Kidney (tissue), 14 donors: Measurements from ENCODE around the gene RAB40B. TPM values are rescaled to one million over a fixed set of nuclear protein-coding genes. Genes with fewer than 3 reads are reported as not detected.

Experiments used
- DNase-seq, 5 donors: peaks; one replicate each; pipeline ENCODE4 v3.0.0-alpha.2; 2013 to 2020
- FAIRE-seq: peaks from 2 replicates; lab custom pipeline; 2012; peaks lifted over from hg19 to GRCh38; lab: Jason Lieb, UNC
- H3K27ac ChIP-seq, 2 donors: one replicate each; pipeline ENCODE4 v1.7.0; 2013; ENCODE audit warnings: low read depth in 2 of 2, low read length in 2 of 2, inconsistent platforms in 1 of 2
- H3K27me3 ChIP-seq: one replicate; pipeline ENCODE4 v1.7.1; 2013; ENCODE audit warnings: low read length, inconsistent platforms; ENCODE audit not compliant: control insufficient read depth, insufficient read depth
- H3K36me3 ChIP-seq, 3 donors: one replicate each; pipeline versions ENCODE4 v1.7.0 to v1.7.1; 2013; ENCODE audit warnings: low read length in 3 of 3, control low read depth in 1 of 3, inconsistent platforms in 1 of 3; ENCODE audit not compliant: insufficient read depth in 3 of 3, control insufficient read depth in 2 of 3
- H3K4me1 ChIP-seq, 3 donors: one replicate each; pipeline versions ENCODE4 v1.7.0 to v1.7.1; 2013; ENCODE audit warnings: low read length in 3 of 3, inconsistent platforms in 1 of 3, low read depth in 1 of 3; ENCODE audit not compliant: control insufficient read depth in 2 of 3, insufficient read depth in 2 of 3
- H3K4me3 ChIP-seq, 3 donors: one replicate each; pipeline versions ENCODE4 v1.7.0 to v1.8.1; 2013; ENCODE audit warnings: low read length in 3 of 3, control low read depth in 1 of 3, inconsistent platforms in 1 of 3
- H3K9ac ChIP-seq, 3 donors: one replicate each; pipeline versions ENCODE4 v1.7.0 to v1.7.1; 2013; ENCODE audit warnings: low read length in 3 of 3, control low read depth in 1 of 3, inconsistent platforms in 1 of 3
- H3K9me3 ChIP-seq, 3 donors: one replicate each; pipeline versions ENCODE4 v1.7.0 to v1.7.1; 2013; ENCODE audit warnings: low read length in 3 of 3, control low read depth in 1 of 3, inconsistent platforms in 1 of 3; ENCODE audit not compliant: control insufficient read depth in 2 of 3, insufficient read depth in 1 of 3
- CTCF ChIP-seq: IDR thresholded peaks from 3 replicates; pipeline ENCODE4 v1.5.1; 2012; ENCODE audit warnings: mild to moderate bottlenecking, moderate library complexity, borderline replicate concordance; ENCODE audit not compliant: insufficient read depth; ENCODE audit errors: extremely low read depth
- intact Hi-C: fragments of 100-400 bp; cut with DNase I; formaldehyde crosslinking; loops from one replicate; pipeline ENCODE4 v1.11.1; 2022
- polyA plus RNA-seq: library from polyadenylated mRNA; stranded (reverse); fragments of 350-450 nt; fragmentation: Illumina TruSeq; extraction: RNeasy Lipid Tissue Mini Kit (QIAGEN cat#74804); gene quantifications from one replicate; pipeline ENCODE4 v1.2.3, GENCODE V29; 2014; ENCODE audit warnings: low read depth, low replicate concordance; ENCODE audit not compliant: insufficient read depth
- total RNA-seq: library from RNA; stranded (reverse); fragmentation: NEBNext Ultra II Directional; extraction: Animal tissue kit (Norgen Biotek cat#: 25700); gene quantifications from one replicate; pipeline ENCODE4 v1.2.1, GENCODE V29; 2021
- donor health status: control.
- donor health status: control.
- donor health status: control.
- donor health status: control.
- donor health status: control.
- donor health status: DM: yes; HTN: yes; CAD: no.
- donor health status: Normal renal cell carcinoma (clear cell type).

Gene RAB40B
- total and polyA plus RNA-seq, 2 donors from 2014 or later, result 21.7 to 36.1 TPM

- intact Hi-C loops, result no loop called here
- peaks cover 0 to 25% (median 0%) of the 10 kb centered on the region in 3 donors for H3K36me3 ChIP-seq
These were observed 31.2 kb upstream of the RAB40B start for GRCh38 chr17:82729479-82730260.

GRCh38 chr17:82726427-82726826 is 27.9 kb upstream of the RAB40B start:
- no peak for TF ChIP-seq CTCF
- no peaks in the 10 kb centered on the region for H3K27me3 ChIP-seq
- intact Hi-C loops, result no loop called here
- no peak overlapping the region for H3K9ac ChIP-seq
- FAIRE-seq (no peak), DNase-seq (no peak)
- no peak overlapping the region for H3K4me3 ChIP-seq
- H3K4me1 ChIP-seq, result no peaks in the 10 kb centered on the region
- H3K27ac ChIP-seq, result no peak overlapping the region
- H3K9me3 ChIP-seq, result no peaks in the 10 kb centered on the region
- H3K36me3 ChIP-seq, result peaks cover 3 to 26% (median 4%) of the 10 kb centered on the region in 3 donors

More at GRCh38 chr17:82729479-82730260, 31.2 kb upstream of the RAB40B start:
- Histone ChIP-seq H3K27ac (no peak overlapping the region), H3K9ac (no peak overlapping the region), H3K4me1 (no peaks in the 10 kb centered on the region), H3K9me3 (no peaks in the 10 kb centered on the region), H3K27me3 (no peaks in the 10 kb centered on the region), H3K4me3 (no peak overlapping the region)
- TF ChIP-seq CTCF, result no peak
- FAIRE-seq (no peak), DNase-seq (no peak)

GRCh38 chr17:82723169-82723807 is 24.8 kb upstream of the RAB40B start:
- no peak for TF ChIP-seq CTCF
- Histone ChIP-seq H3K9me3 (no peaks in the 10 kb centered on the region), H3K36me3 (peaks cover 4 to 20% (median 9%) of the 10 kb centered on the region in 3 donors), H3K9ac (no peak overlapping the region), H3K27ac (no peak overlapping the region), H3K4me1 (peaks cover 0 to 1% (median 0%) of the 10 kb centered on the region in 3 donors), H3K27me3 (no peaks in the 10 kb centered on the region), H3K4me3 (no peak overlapping the region)
- intact Hi-C loops, result no loop called here
- no peak for FAIRE-seq
- no peak for DNase-seq
